HepG2 (cell line): ENCODE measurements around the gene ZMYND10. TPM values are rescaled to one million over a fixed set of nuclear protein-coding genes. Genes with fewer than 3 reads are reported as not detected.

Experiments
- ATF5 ChIP-seq: sonication (generic); formaldehyde crosslinking; IDR thresholded peaks from 2 replicates; pipeline ENCODE4 v1.4.0; 2020; ENCODE audit warnings: mild to moderate bottlenecking, low read depth, missing genetic modification reagents
- CHD2 ChIP-seq: IDR thresholded peaks from 2 replicates; pipeline ENCODE4 v1.6.1; 2011; ENCODE audit warnings: low read depth, low read length, improper control_type of control experiment
- KDM3A ChIP-seq: IDR thresholded peaks from 2 replicates; pipeline ENCODE4 v1.6.1; 2018; ENCODE audit warnings: low read depth, missing compliant biosample characterization
- MBD4 ChIP-seq: IDR thresholded peaks from 2 replicates; pipeline ENCODE4 v1.6.1; 2012; ENCODE audit warnings: low read length, inconsistent platforms, borderline replicate concordance
- MEF2D ChIP-seq: sonication (generic); formaldehyde crosslinking; IDR thresholded peaks from 2 replicates; pipeline ENCODE4 v1.5.1; 2020; ENCODE audit warnings: mild to moderate bottlenecking, missing genetic modification reagents
- MTA1 ChIP-seq: sonication (generic); formaldehyde crosslinking; IDR thresholded peaks from 2 replicates; pipeline ENCODE4 v1.4.0; 2020; ENCODE audit warnings: missing genetic modification reagents, mild to moderate bottlenecking, borderline replicate concordance
- NAIF1 ChIP-seq: sonication (generic); formaldehyde crosslinking; IDR thresholded peaks from 2 replicates; pipeline ENCODE4 v1.5.0; 2020; ENCODE audit warnings: mild to moderate bottlenecking, missing genetic modification reagents, borderline replicate concordance
- NFE2L1 ChIP-seq: sonication (generic); formaldehyde crosslinking; IDR thresholded peaks from 2 replicates; pipeline ENCODE4 v1.4.0; 2020; ENCODE audit warnings: missing genetic modification reagents, mild to moderate bottlenecking, borderline replicate concordance
- NR2C2 ChIP-seq: sonication (generic); formaldehyde crosslinking; IDR thresholded peaks from 2 replicates; pipeline ENCODE4 v1.4.0; 2020; ENCODE audit warnings: missing genetic modification reagents, mild to moderate bottlenecking, moderate library complexity, borderline replicate concordance
- RNF219 ChIP-seq: sonication (generic); formaldehyde crosslinking; IDR thresholded peaks from 2 replicates; pipeline ENCODE4 v1.5.0; 2020; ENCODE audit warnings: mild to moderate bottlenecking, missing genetic modification reagents
- ZFP90 ChIP-seq: sonication (generic); formaldehyde crosslinking; IDR thresholded peaks from 2 replicates; pipeline ENCODE4 v1.8.0; 2022; ENCODE audit warnings: missing genetic modification reagents, mild to moderate bottlenecking, inconsistent platforms, borderline replicate concordance
- ZNF225 ChIP-seq: sonication (generic); formaldehyde crosslinking; IDR thresholded peaks from 2 replicates; pipeline ENCODE4 v1.4.0; 2020; ENCODE audit warnings: mild to moderate bottlenecking, missing genetic modification reagents
- ZNF317 ChIP-seq: sonication (generic); formaldehyde crosslinking; IDR thresholded peaks from 2 replicates; pipeline ENCODE4 v1.5.0; 2020; ENCODE audit warnings: mild to moderate bottlenecking, missing genetic modification reagents
- ZNF431 ChIP-seq: sonication (generic); formaldehyde crosslinking; IDR thresholded peaks from 2 replicates; pipeline ENCODE4 v1.9.0; 2022; ENCODE audit warnings: missing genetic modification reagents, low read depth, mild to moderate bottlenecking, borderline replicate concordance
- ZNF674 ChIP-seq: sonication (generic); formaldehyde crosslinking; IDR thresholded peaks from 2 replicates; pipeline ENCODE4 v1.5.0; 2020; ENCODE audit warnings: low read depth, mild to moderate bottlenecking, missing genetic modification reagents
- ZNF703 ChIP-seq: sonication (generic); formaldehyde crosslinking; IDR thresholded peaks from 2 replicates; pipeline ENCODE4 v1.5.1; 2020; ENCODE audit warnings: missing genetic modification reagents, mild to moderate bottlenecking, moderate library complexity, borderline replicate concordance
- ZNF749 ChIP-seq: sonication (generic); formaldehyde crosslinking; IDR thresholded peaks from 2 replicates; pipeline ENCODE4 v1.8.0; 2022; ENCODE audit warnings: mild to moderate bottlenecking, missing genetic modification reagents, moderate library complexity, borderline replicate concordance
- ZNF781 ChIP-seq: sonication (generic); formaldehyde crosslinking; IDR thresholded peaks from 2 replicates; pipeline ENCODE4 v1.5.1; 2020; ENCODE audit warnings: borderline replicate concordance, mild to moderate bottlenecking, missing genetic modification reagents; ENCODE audit errors: not compliant biosample characterization
- polyA plus RNA-seq, 8 experiments: library from polyadenylated mRNA; depleted of rRNA in 3 of 8; stranded (reverse) in 7 of 8; unstranded in 1 of 8; fragments of >200 nt; fragmentation: Illumina TruSeq in 4 of 8; extraction: Trizol in 4 of 8; gene quantifications; 2 replicates each; pipeline versions ENCODE4 v1.2.1 to v1.2.3, GENCODE V29; 2011 to 2016; ENCODE audit warnings: low read depth in 4 of 8, missing spikeins in 1 of 8, mixed read lengths in 1 of 8; ENCODE audit not compliant: insufficient read depth in 1 of 8
- total RNA-seq, 5 experiments: library from RNA; depleted of rRNA; stranded (reverse); fragments of >200 nt; fragmentation: Illumina TruSeq; extraction: Trizol; gene quantifications; 2 replicates each; pipeline ENCODE4 v1.2.3, GENCODE V29; 2016; ENCODE audit warnings: low read depth in 1 of 5
- TF ChIP-seq, protein P1 (sequence below): sonication (generic); formaldehyde crosslinking; IDR thresholded peaks from 2 replicates; pipeline ENCODE4 v1.4.0; 2020; ENCODE audit warnings: missing genetic modification reagents
- TF ChIP-seq, protein P2 (sequence below): IDR thresholded peaks from 2 replicates; pipeline ENCODE4 v1.4.0; 2020; ENCODE audit warnings: mild to moderate bottlenecking, missing genetic modification reagents

ZMYND10 gene
- total and polyA plus RNA-seq, 2 of the 13 experiments (the other 11 are each of a cell fraction or from before 2014, with no cell fraction given), result 0.60 to 0.74 TPM

DNA sequence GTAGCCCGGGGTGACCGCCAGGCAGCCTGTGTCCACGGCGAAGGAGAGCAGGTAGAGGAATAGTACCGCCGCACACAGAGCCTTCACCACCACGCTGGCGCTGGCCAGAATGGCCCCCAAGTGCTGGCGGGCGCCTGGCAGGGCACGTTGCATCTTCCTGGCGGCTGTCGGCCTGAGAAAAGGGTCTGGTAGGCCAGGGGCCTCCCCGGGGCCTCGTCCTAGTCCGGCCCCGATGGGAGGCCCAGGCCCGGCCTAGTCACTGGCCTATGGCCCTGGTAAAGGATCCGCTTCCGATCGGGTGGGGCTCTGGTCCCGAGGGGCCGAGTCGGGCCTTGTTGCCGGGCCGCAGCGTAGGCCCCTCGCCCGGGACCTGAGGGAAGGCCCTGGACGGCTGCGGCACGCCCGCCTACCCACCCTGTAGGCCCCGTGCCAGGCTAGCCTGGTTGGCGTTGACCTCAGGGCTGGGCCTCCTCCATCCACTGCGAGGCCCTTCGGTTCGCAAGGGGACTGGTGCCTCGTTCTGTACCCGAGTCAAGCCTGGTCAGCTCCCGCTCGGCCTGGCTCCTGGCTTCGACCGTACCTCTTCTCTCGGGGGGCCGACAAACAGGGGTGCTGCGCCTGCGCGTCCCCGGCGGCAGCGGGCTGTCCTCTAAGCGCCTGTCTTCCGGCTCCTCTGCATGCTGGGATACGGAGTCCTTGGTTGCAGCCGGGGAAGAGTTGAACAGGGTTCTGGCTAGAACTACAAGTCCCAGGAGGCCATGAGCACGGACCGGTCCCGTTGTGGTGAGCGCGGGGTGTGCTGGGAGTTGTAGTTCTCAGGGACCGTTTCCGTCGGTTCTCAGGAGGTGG is 13.6 kb upstream of the ZMYND10 start, which contains the start of gene TMEM115 (continued):
- TF ChIP-seq, protein P1, sequence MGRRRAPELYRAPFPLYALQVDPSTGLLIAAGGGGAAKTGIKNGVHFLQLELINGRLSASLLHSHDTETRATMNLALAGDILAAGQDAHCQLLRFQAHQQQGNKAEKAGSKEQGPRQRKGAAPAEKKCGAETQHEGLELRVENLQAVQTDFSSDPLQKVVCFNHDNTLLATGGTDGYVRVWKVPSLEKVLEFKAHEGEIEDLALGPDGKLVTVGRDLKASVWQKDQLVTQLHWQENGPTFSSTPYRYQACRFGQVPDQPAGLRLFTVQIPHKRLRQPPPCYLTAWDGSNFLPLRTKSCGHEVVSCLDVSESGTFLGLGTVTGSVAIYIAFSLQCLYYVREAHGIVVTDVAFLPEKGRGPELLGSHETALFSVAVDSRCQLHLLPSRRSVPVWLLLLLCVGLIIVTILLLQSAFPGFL (CRISPR knock-in tag), result no peak
- TF ChIP-seq CHD2, result peak; percentile 62; the same call in 1 of the 2 replicates
- TF ChIP-seq NFE2L1 (CRISPR knock-in tag), result no peak
- TF ChIP-seq, protein P2, sequence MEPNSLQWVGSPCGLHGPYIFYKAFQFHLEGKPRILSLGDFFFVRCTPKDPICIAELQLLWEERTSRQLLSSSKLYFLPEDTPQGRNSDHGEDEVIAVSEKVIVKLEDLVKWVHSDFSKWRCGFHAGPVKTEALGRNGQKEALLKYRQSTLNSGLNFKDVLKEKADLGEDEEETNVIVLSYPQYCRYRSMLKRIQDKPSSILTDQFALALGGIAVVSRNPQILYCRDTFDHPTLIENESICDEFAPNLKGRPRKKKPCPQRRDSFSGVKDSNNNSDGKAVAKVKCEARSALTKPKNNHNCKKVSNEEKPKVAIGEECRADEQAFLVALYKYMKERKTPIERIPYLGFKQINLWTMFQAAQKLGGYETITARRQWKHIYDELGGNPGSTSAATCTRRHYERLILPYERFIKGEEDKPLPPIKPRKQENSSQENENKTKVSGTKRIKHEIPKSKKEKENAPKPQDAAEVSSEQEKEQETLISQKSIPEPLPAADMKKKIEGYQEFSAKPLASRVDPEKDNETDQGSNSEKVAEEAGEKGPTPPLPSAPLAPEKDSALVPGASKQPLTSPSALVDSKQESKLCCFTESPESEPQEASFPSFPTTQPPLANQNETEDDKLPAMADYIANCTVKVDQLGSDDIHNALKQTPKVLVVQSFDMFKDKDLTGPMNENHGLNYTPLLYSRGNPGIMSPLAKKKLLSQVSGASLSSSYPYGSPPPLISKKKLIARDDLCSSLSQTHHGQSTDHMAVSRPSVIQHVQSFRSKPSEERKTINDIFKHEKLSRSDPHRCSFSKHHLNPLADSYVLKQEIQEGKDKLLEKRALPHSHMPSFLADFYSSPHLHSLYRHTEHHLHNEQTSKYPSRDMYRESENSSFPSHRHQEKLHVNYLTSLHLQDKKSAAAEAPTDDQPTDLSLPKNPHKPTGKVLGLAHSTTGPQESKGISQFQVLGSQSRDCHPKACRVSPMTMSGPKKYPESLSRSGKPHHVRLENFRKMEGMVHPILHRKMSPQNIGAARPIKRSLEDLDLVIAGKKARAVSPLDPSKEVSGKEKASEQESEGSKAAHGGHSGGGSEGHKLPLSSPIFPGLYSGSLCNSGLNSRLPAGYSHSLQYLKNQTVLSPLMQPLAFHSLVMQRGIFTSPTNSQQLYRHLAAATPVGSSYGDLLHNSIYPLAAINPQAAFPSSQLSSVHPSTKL (CRISPR knock-in tag), result peak; percentile 36
- no peak; the same call in 1 of the 2 replicates for TF ChIP-seq ZNF674 (CRISPR knock-in tag)
- TF ChIP-seq ZNF749 (CRISPR knock-in tag), result no peak
- TF ChIP-seq ZNF703 (CRISPR knock-in tag), result no peak; the same call in 1 of the 2 replicates
- peak; percentile 69; the same call in 1 of the 2 replicates for TF ChIP-seq ZNF317 (CRISPR knock-in tag)
- TF ChIP-seq NAIF1 (CRISPR knock-in tag), result no peak
- peak; percentile 92 for TF ChIP-seq ZNF781
- no peak for TF ChIP-seq ATF5 (CRISPR knock-in tag)
- TF ChIP-seq ZNF431, result no peak
- TF ChIP-seq MEF2D, result peak; percentile 51; the same call in 1 of the 2 replicates
- TF ChIP-seq MTA1 (CRISPR knock-in tag), result peak; percentile 69; the same call in 1 of the 2 replicates
- TF ChIP-seq MBD4, result no peak
- no peak for TF ChIP-seq KDM3A (CRISPR knock-in tag)
- peak; percentile 94 for TF ChIP-seq NR2C2 (CRISPR knock-in tag)
- peak; percentile 82; the same call in 1 of the 2 replicates for TF ChIP-seq ZFP90 (CRISPR knock-in tag)
- no peak for TF ChIP-seq RNF219 (CRISPR knock-in tag)
- TF ChIP-seq ZNF225 (CRISPR knock-in tag), result peak; percentile 83; the same call in 1 of the 2 replicates
